ENCODE data around the gene PRKCH.

DNA sequence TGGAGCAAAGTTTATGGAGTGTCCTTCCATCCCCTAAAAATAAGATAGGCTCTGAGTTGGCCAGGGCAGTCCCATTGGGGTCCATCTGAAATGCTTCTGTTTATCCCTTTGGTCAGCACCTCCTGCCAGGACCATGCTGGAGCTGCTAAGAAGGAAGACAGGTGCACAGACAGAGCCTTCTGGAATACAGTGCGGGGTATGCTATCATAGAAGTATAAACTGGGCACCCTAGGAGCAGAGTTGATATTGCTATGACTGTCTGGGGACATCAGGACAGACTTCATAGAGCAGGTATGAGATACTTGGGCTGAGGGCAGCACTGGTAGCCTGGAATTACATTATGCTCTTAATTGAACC, 203.5 kb downstream of the PRKCH start:
- TF ChIP-seq POLR2A (IDR thresholded peaks at IDR 0.05; ENCODE audit: low read length) (no peak), GATA1 (IDR thresholded peaks at IDR 0.05; ENCODE audit: low read depth, low read length) (no peak)
